Heart left ventricle (tissue), 13 donors: ENCODE results near the gene NT5C2.

Experiments
- CTCF ChIP-seq, 12 donors: fragments of 200-600 bp; sonication (generic) in 4 of 12; IDR thresholded peaks; one replicate each; pipeline versions ENCODE4 v1.5.0 to v1.8.0; 2018 to 2022; ENCODE audit warnings: antibody characterized with exemption in 12 of 12, mild to moderate bottlenecking in 5 of 12
- POLR2A ChIP-seq, 2 donors: fragments of 450-650 bp; IDR thresholded peaks; one replicate each; pipeline ENCODE4 v1.6.1; 2017; ENCODE audit warnings: antibody characterized with exemption in 2 of 2, mild to moderate bottlenecking in 2 of 2, moderate library complexity in 2 of 2
- donor health status: ischemic (EF 13 %, LVEDD 7.1; RV severe dilation, severe dysfunction).
- donor health status: DM: no; HTN: yes; CAD: no.
- donor health status: DM: no; HTN: no; CAD: no.
- donor health status: ischemic (EF 25% LVEDD 6.9; RV normal size, moderate dysfunction).
- donor health status: ischemic (EF 25% LVEDD 5.7; RV mildly dilated, moderate dysfunction).
- donor health status: ischemic (EF 35%, LVEDD 5.7; RV mildly dilated, moderate dysfunction).
- donor health status: nonischemic (EF 11% LVEDD 7.7; RV severe dilation, severe dysfunction).
- donor health status: DM: yes; HTN: yes; CAD: no.
- donor health status: PGD.
- donor health status: ischemic (EF 29% LVEDD 5.4; RV normal size, mild dysfunction).
- donor health status: nonischemic (EF 23%, LVEDD 6.1; RV moderate dilation, normal function).

GRCh38 chr10:103120546-103120945, 72.5 kb downstream of the NT5C2 start:
- TF ChIP-seq CTCF (IDR thresholded peaks at IDR 0.05) (no peak), POLR2A (IDR thresholded peaks at IDR 0.05) (no peak)
